HCT116 (cell line): ENCODE results near the gene UQCRQ. TPM values are rescaled to one million over a fixed set of nuclear protein-coding genes. Genes with fewer than 3 reads are reported as not detected.

Experiments
- ATAC-seq: fragments of 200-7000 bp; cut with Tn5 transposase; 2 replicates; pipeline ENCODE4 v1.9.1; 2020; ENCODE audit warnings: mild to moderate bottlenecking, moderate library complexity
- BruUV-seq: library from RNA; stranded (reverse); fragments of 400-500 nt; replicated peaks from 2 replicates; lab custom pipeline; 2021; lab: Mats Ljungman, UMichigan
- CTCF ChIA-PET: fragments of 300-600 bp; sonication (Branson Sonifier 250); formaldehyde crosslinking; loops from one replicate; lab custom pipeline; 2021; ENCODE audit warnings: antibody characterized with exemption; lab: Charles Lee
- POLR2A ChIA-PET: fragments of 300-600, 350-600 bp; sonication (Branson Sonifier 250); formaldehyde crosslinking; loops from one replicate; lab custom pipeline; 2021; ENCODE audit warnings: antibody characterized with exemption; lab: Charles Lee
- RAD21 ChIA-PET, 2 experiments: fragments of 300-600 bp; sonication (Branson Sonifier 250); formaldehyde crosslinking; loops; one replicate each; lab custom pipeline; 2023; ENCODE audit warnings: low total read pairs in 2 of 2; ENCODE audit not compliant: uncharacterized antibody in 2 of 2, unreplicated experiment in 2 of 2, low non-redundant PET in 1 of 2; lab: Charles Lee
- DNase-seq: peaks from one replicate; pipeline ENCODE4 v3.0.0-alpha.2; 2010; ENCODE audit warnings: low read depth, low spot score
- H2AFZ ChIP-seq: fragments of 200-600 bp; shearing (Covaris generic), sonication (generic); 2 replicates; pipeline ENCODE4 v1.6.1; 2017; ENCODE audit warnings: low read depth, mixed run types, mixed read lengths, antibody characterized with exemption, low read length; ENCODE audit not compliant: poor library complexity, severe bottlenecking
- H3K27ac ChIP-seq: 2 replicates; pipeline ENCODE4 v1.5.1; 2012; ENCODE audit warnings: low read depth, low read length
- H3K27me3 ChIP-seq: fragments of 200-600 bp; sonication (generic); 2 replicates; pipeline ENCODE4 v1.6.1; 2016; ENCODE audit warnings: mixed run types, low read length, mixed read lengths; ENCODE audit not compliant: insufficient read depth
- H3K36me3 ChIP-seq, 2 experiments: fragments of 200-500 bp in 1 of 2; fragments of 200-600 bp in 1 of 2; sonication (Bioruptor generic) in 1 of 2; sonication (generic) in 1 of 2; 2 replicates each; pipeline versions ENCODE4 v1.5.1 to v1.6.1; 2014 to 2016; ENCODE audit warnings: low read length in 2 of 2, inconsistent platforms in 1 of 2, mixed read lengths in 1 of 2, mixed run types in 1 of 2; ENCODE audit not compliant: insufficient read depth in 2 of 2, control insufficient read depth in 1 of 2
- H3K4me1 ChIP-seq, 2 experiments: fragments of 200-600 bp in 1 of 2; sonication (generic) in 1 of 2; 2 replicates each; pipeline versions ENCODE4 v1.5.1 to v1.6.1; 2012 to 2017; ENCODE audit warnings: low read length in 2 of 2, inconsistent platforms in 1 of 2, mild to moderate bottlenecking in 1 of 2, mixed read lengths in 1 of 2, mixed run types in 1 of 2, moderate library complexity in 1 of 2; ENCODE audit not compliant: insufficient read depth in 2 of 2, control insufficient read depth in 1 of 2
- H3K4me2 ChIP-seq: fragments of 200-600 bp; sonication (generic); 2 replicates; pipeline ENCODE4 v1.6.1; 2017; ENCODE audit warnings: mixed run types, low read length, mixed read lengths
- H3K4me3 ChIP-seq, 2 experiments: fragments of 200-600 bp in 1 of 2; sonication (generic) in 1 of 2; replicated peaks in 1 of 2; 2 replicates each; pipeline ENCODE4 v1.5.1; 2011 to 2016; ENCODE audit warnings: low read length in 2 of 2, control low read depth in 1 of 2, low read depth in 1 of 2, mild to moderate bottlenecking in 1 of 2, mixed read lengths in 1 of 2, mixed run types in 1 of 2
- H3K79me2 ChIP-seq: fragments of 200-600 bp; sonication (generic); 2 replicates; pipeline ENCODE4 v1.6.1; 2017; ENCODE audit warnings: mild to moderate bottlenecking, mixed run types, low read length, moderate library complexity, mixed read lengths; ENCODE audit not compliant: insufficient read depth
- H3K9ac ChIP-seq: fragments of 200-600 bp; sonication (generic); 2 replicates; pipeline ENCODE4 v1.6.1; 2016; ENCODE audit warnings: low read length, mixed read lengths
- H3K9me2 ChIP-seq: fragments of 200-600 bp; sonication (generic), shearing (Covaris generic); 2 replicates; pipeline ENCODE4 v1.6.1; 2017; ENCODE audit warnings: mixed run types, mild to moderate bottlenecking, moderate library complexity; ENCODE audit not compliant: insufficient read depth
- H3K9me3 ChIP-seq, 2 experiments: fragments of 200-500 bp in 1 of 2; fragments of 200-600 bp in 1 of 2; sonication (Bioruptor generic) in 1 of 2; sonication (generic) in 1 of 2; 2 replicates each; pipeline ENCODE4 v1.6.1; 2014 to 2017; ENCODE audit warnings: low read length in 2 of 2, mixed read lengths in 2 of 2, inconsistent platforms in 1 of 2, low read depth in 1 of 2, mild to moderate bottlenecking in 1 of 2, mixed run types in 1 of 2, moderate library complexity in 1 of 2; ENCODE audit not compliant: control insufficient read depth in 1 of 2, insufficient read depth in 1 of 2
- H4K20me1 ChIP-seq: fragments of 200-600 bp; sonication (generic), shearing (Covaris generic); 2 replicates; pipeline ENCODE4 v1.6.1; 2017; ENCODE audit warnings: mixed run types, mild to moderate bottlenecking, moderate library complexity; ENCODE audit not compliant: insufficient read depth
- CEBPB ChIP-seq: IDR thresholded peaks from 2 replicates; pipeline ENCODE4 v1.6.1; 2012; ENCODE audit warnings: low read depth
- CTCF ChIP-seq, 3 experiments: fragments of 200-600 bp in 1 of 3; sonication (generic) in 1 of 3; IDR thresholded peaks in 2 of 3; conservative IDR thresholded peaks in 1 of 3; 2 replicates each; pipeline ENCODE4 v1.5.1; 2012 to 2017; ENCODE audit warnings: low read depth in 2 of 3, low read length in 2 of 3, antibody characterized with exemption in 1 of 3, borderline replicate concordance in 1 of 3, control low read depth in 1 of 3, mild to moderate bottlenecking in 1 of 3, mixed read lengths in 1 of 3, mixed run types in 1 of 3, moderate library complexity in 1 of 3; ENCODE audit not compliant: insufficient read depth in 1 of 3
- EGR1 ChIP-seq: IDR thresholded peaks from 2 replicates; pipeline ENCODE4 v1.6.1; 2012; ENCODE audit warnings: low read depth
- EZH2phosphoT487 ChIP-seq: fragments of 200-600 bp; IDR thresholded peaks from 2 replicates; pipeline ENCODE4 v1.6.1; 2018; ENCODE audit warnings: antibody characterized with exemption, borderline replicate concordance
- JUND ChIP-seq: IDR thresholded peaks from 2 replicates; pipeline ENCODE4 v1.6.1; 2012
- POLR2AphosphoS5 ChIP-seq: IDR thresholded peaks from 2 replicates; pipeline ENCODE4 v1.6.1; 2011; ENCODE audit warnings: mild to moderate bottlenecking, low read depth, low read length, moderate library complexity
- SP1 ChIP-seq: IDR thresholded peaks from 2 replicates; pipeline ENCODE4 v1.6.1; 2012; ENCODE audit warnings: low read depth
- TCF7L2 ChIP-seq: IDR thresholded peaks from 2 replicates; pipeline ENCODE4 v1.7.0; 2011; ENCODE audit warnings: borderline replicate concordance, inconsistent platforms; ENCODE audit not compliant: insufficient read depth, insufficient read length; ENCODE audit errors: extremely low read depth
- YY1 ChIP-seq: IDR thresholded peaks from 2 replicates; pipeline ENCODE4 v1.6.1; 2011; ENCODE audit warnings: low read length, low read depth, moderate library complexity, mild to moderate bottlenecking; ENCODE audit not compliant: insufficient replicate concordance; ENCODE audit errors: extremely low read depth
- ZBTB33 ChIP-seq: IDR thresholded peaks from 2 replicates; pipeline ENCODE4 v1.6.1; 2011; ENCODE audit warnings: mild to moderate bottlenecking, low read length, moderate library complexity; ENCODE audit not compliant: insufficient replicate concordance; ENCODE audit errors: extremely low read depth
- ZFX ChIP-seq: fragments of 450-650 bp; IDR thresholded peaks from 2 replicates; pipeline ENCODE4 v1.6.1; 2017
- intact Hi-C: fragments of 100-400 bp; cut with micrococcal nuclease; formaldehyde crosslinking; loops from 2 replicates; pipeline ENCODE4 v1.10.0; 2022
- total RNA-seq: library from RNA; stranded (reverse); gene quantifications from one replicate; pipeline ENCODE4 v1.2.1, GENCODE V29; 2021; ENCODE audit not compliant: unreplicated experiment
- TF ChIP-seq, protein P1 (sequence below): IDR thresholded peaks from 2 replicates; pipeline ENCODE4 v1.6.1; 2012; ENCODE audit warnings: low read depth

The UQCRQ gene
- total RNA-seq, 1 experiment from 2014 or later = 528 TPM

- no peak overlapping the region for H3K4me3 ChIP-seq
- ATAC-seq (no peak), DNase-seq (no peak)
- ChIA-PET RAD21 (no interaction called here), CTCF (no interaction called here), POLR2A (no interaction called here)
- TF ChIP-seq ZBTB33 = no peak
- TF ChIP-seq POLR2AphosphoS5 = no peak
- no peaks in the 10 kb centered on the region for H3K36me3 ChIP-seq
- H3K4me1 ChIP-seq = 0 out of 4 replicates have a peak, but pooled peaks cover 0 to 4% of the 10 kb centered on the region in 2 experiments
- H3K9me3 ChIP-seq = no peaks in the 10 kb centered on the region
- H2AFZ ChIP-seq = no peak overlapping the region
- H3K79me2 ChIP-seq = no peaks in the 10 kb centered on the region
- intact Hi-C loops = no loop called here
- H3K4me2 ChIP-seq = no peak overlapping the region
- H3K27ac ChIP-seq = no peak overlapping the region
- H3K27me3 ChIP-seq = no peaks in the 10 kb centered on the region
- no peaks in the 10 kb centered on the region for H4K20me1 ChIP-seq
- H3K9me2 ChIP-seq = no peaks in the 10 kb centered on the region
- H3K9ac ChIP-seq = no peak overlapping the region
- BruUV-seq = no TSS peak
Measured at GRCh38 chr5:132840313-132840712, 26.1 kb upstream of the UQCRQ start.

DNA sequence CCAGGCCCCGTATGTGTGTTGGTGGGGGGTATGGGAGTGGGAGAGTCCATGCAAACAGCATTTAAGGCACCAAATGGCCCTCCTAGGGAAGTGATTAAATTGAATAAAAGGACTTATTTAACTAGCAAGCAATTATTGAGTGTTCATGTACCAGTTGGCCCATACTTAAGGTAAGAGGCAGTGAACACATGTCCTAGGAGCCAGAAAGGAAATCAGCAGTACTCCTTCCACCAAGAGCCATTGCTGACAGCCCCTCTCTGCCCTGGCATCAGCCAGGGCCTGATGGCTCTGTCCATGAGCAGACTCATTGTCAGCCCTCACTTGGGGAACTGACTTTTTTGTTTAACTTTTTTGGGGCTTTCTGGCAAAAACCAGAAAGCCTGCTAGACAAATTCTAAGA lies 25.5 kb upstream of the UQCRQ start:
- no peak overlapping the region for H2AFZ ChIP-seq
- ChIA-PET CTCF (no interaction called here), POLR2A (no interaction called here), RAD21 (no interaction called here)
- H3K79me2 ChIP-seq = no peaks in the 10 kb centered on the region
- intact Hi-C loops = no loop called here
- H3K4me2 ChIP-seq = no peak overlapping the region
- 0 out of 4 replicates have a peak, but pooled peaks cover 0 to 4% of the 10 kb centered on the region in 2 experiments for H3K4me1 ChIP-seq
- no peak overlapping the region for H3K27ac ChIP-seq
- no peak for DNase-seq
- H3K27me3 ChIP-seq = no peaks in the 10 kb centered on the region
- H3K36me3 ChIP-seq = no peaks in the 10 kb centered on the region
- no peak for ATAC-seq
- no peaks in the 10 kb centered on the region for H4K20me1 ChIP-seq
- BruUV-seq = no TSS peak
- H3K9ac ChIP-seq = no peak overlapping the region
- H3K4me3 ChIP-seq = no peak overlapping the region
- no peaks in the 10 kb centered on the region for H3K9me3 ChIP-seq
- H3K9me2 ChIP-seq = no peaks in the 10 kb centered on the region
- TF ChIP-seq TCF7L2 (no peak), CTCF (IDR thresholded peaks at IDR 0.05 in 2 of 3, conservative IDR thresholded peaks at IDR 0.05 in 1 of 3; ENCODE audit: borderline replicate concordance in 1 of 3, insufficient read depth in 1 of 3, low read depth in 2 of 3, low read length in 2 of 3) (no peak), POLR2AphosphoS5 (no peak), CEBPB (no peak), SP1 (no peak), JUND (no peak), EZH2phosphoT487 (no peak), EGR1 (no peak), YY1 (no peak), ZFX (no peak)
- TF ChIP-seq, protein P1, sequence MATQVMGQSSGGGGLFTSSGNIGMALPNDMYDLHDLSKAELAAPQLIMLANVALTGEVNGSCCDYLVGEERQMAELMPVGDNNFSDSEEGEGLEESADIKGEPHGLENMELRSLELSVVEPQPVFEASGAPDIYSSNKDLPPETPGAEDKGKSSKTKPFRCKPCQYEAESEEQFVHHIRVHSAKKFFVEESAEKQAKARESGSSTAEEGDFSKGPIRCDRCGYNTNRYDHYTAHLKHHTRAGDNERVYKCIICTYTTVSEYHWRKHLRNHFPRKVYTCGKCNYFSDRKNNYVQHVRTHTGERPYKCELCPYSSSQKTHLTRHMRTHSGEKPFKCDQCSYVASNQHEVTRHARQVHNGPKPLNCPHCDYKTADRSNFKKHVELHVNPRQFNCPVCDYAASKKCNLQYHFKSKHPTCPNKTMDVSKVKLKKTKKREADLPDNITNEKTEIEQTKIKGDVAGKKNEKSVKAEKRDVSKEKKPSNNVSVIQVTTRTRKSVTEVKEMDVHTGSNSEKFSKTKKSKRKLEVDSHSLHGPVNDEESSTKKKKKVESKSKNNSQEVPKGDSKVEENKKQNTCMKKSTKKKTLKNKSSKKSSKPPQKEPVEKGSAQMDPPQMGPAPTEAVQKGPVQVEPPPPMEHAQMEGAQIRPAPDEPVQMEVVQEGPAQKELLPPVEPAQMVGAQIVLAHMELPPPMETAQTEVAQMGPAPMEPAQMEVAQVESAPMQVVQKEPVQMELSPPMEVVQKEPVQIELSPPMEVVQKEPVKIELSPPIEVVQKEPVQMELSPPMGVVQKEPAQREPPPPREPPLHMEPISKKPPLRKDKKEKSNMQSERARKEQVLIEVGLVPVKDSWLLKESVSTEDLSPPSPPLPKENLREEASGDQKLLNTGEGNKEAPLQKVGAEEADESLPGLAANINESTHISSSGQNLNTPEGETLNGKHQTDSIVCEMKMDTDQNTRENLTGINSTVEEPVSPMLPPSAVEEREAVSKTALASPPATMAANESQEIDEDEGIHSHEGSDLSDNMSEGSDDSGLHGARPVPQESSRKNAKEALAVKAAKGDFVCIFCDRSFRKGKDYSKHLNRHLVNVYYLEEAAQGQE = no peak
